ENCODE data around the gene DUSP1.

DUSP1 gene

DNA sequence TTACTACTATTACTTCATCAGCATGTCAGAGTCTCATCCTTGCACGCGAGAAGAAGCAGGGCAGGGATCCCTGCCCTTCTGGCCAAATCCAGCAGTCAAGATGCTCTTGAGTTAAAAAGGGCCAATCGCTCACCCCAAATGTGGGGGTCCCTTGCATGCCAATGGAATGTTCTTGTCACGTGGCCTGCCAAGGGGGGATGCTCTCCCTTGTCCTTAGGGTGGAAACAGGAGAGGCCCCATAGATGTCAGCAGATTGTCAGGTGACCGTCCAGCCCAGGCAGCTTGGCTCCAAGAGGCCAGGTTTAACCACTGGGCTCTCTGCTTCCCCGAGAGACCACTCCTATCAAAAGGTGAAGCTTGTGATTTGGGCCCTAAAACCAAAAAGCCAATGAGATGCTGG is 25.3 kb upstream of the DUSP1 start:
- DNase-seq (ENCODE audit: low spot score), result no peak
- TF ChIP-seq, protein P1, sequence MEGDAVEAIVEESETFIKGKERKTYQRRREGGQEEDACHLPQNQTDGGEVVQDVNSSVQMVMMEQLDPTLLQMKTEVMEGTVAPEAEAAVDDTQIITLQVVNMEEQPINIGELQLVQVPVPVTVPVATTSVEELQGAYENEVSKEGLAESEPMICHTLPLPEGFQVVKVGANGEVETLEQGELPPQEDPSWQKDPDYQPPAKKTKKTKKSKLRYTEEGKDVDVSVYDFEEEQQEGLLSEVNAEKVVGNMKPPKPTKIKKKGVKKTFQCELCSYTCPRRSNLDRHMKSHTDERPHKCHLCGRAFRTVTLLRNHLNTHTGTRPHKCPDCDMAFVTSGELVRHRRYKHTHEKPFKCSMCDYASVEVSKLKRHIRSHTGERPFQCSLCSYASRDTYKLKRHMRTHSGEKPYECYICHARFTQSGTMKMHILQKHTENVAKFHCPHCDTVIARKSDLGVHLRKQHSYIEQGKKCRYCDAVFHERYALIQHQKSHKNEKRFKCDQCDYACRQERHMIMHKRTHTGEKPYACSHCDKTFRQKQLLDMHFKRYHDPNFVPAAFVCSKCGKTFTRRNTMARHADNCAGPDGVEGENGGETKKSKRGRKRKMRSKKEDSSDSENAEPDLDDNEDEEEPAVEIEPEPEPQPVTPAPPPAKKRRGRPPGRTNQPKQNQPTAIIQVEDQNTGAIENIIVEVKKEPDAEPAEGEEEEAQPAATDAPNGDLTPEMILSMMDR (IDR thresholded peaks at IDR 0.05; ENCODE audit: extremely low read depth, missing control alignments), result no peak

- TF ChIP-seq, protein P1 (IDR thresholded peaks at IDR 0.05; ENCODE audit: extremely low read depth, missing control alignments), result no peak
- no peak for DNase-seq (ENCODE audit: low spot score)
Measured at GRCh38 chr5:172795318-172795977, 24.5 kb upstream of the DUSP1 start.

DNA sequence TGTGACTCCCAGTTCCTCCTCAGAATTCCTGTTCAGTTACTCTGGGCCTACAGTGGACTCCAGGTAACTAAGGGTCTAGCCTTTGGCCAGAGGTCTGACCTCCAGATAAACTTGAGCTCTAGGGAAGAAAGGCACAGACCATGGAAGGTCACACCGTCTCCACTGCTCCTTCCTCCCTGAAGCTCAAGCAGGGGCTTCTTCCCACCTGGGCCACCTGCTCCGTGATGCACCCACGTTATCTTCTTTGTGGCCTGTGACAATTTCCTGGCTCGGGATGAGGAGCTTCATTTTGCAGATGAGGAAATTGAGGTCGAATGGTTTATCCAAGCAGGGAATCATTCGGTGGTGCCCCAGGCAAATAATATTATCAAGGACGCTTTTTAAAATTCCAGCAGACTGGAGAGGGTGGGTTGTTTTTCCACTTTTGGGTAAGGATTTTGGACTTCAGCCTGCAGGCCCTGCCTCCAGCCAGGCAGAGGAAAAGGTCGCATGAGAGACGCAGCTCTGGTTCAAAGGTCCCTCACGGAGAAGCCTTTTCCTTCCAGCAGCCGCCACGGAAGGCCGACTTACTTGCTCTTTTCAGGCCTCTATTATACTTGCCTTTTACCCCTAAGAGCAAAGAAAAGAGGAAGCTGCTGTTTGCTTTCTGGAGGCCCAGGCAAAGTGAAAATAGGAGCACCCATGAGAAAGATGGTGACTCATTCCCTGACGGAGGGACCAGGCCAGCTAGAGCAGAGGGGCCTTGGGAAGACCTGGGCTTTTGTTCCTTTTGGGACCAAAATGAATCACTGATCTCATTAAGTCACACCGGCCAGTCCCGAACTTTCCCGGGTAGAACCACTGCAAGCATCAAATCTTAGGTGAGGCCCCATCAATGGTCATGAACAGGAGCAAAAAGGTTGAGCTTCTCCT is 22.8 kb upstream of the DUSP1 start:
- TF ChIP-seq, protein P1 (IDR thresholded peaks at IDR 0.05; ENCODE audit: extremely low read depth, missing control alignments), result no peak
- no peak for DNase-seq (ENCODE audit: low spot score)

DNA sequence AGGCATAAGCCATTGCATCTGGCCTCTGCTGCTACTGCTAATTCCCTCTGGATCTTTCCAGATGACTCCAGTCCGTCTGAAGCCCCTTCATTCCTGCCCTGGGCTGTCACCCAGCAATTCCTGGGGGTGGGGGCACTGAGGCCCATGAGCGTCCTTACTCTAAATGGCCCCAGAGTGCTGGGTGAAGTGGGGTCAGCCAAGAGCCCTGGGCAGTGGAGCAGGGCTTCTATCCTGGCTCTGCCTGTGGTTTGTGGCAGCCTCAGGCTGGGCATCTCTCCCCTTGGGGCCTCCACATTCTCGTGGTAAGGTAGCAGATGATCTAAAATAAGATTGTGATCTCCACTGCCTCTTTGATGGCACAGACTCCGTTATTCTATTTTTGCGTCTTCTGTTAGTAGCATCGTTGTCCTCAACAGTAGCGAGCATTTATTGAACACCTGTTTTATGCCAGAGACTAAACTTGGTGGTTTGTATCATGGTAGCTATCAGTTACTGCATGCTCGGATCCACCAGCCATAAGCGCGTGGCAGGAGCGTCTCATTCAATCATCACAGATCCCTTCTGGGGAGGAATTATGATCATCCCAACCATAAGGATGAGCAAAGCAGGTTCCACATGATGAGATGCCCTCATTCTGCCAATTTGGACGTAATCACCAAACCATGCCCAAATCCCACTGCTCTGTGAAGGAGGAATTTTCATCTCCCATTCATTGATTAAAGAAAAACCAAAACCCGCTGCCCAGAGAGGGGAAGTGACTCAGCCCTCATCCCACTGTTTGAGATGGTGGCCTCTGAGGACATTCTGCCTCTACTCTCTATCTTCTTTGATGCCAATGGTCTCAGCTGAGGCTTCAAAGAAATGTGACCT is 21.9 kb upstream of the DUSP1 start:
- no peak for DNase-seq (ENCODE audit: low spot score)
- TF ChIP-seq, protein P1 (IDR thresholded peaks at IDR 0.05; ENCODE audit: extremely low read depth, missing control alignments), result no peak

GRCh38 chr5:172791726-172792445 is 20.9 kb upstream of the DUSP1 start:
- TF ChIP-seq, protein P1 (IDR thresholded peaks at IDR 0.05; ENCODE audit: extremely low read depth, missing control alignments), result no peak
- no peak for DNase-seq (ENCODE audit: low spot score)

DNA sequence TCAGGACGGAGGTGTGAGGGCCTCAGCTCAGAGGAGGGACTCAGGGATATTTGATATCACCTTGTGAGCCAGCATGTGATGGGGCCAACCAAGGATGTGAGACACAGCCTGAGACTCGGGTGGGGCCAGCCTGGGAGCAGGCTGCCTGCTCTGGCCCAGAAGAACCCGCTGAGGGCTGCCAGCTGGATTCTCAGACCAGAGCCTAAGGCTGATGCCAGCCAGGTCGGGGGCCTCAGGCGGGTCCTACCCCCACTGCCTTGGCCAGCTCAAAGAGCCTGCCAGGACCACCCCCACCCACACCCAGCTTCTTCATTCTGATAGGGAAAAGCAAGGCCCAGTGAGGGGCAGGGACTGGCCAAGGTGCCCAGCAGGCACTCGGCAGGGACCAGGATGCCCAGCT is 20.3 kb upstream of the DUSP1 start:
- TF ChIP-seq, protein P1 (IDR thresholded peaks at IDR 0.05; ENCODE audit: extremely low read depth, missing control alignments), result no peak
- no peak for DNase-seq (ENCODE audit: low spot score)
